ENCODE measurements around the gene ZFP62.

The ZFP62 gene

GRCh38 chr5:180866985-180867384, 5.9 kb upstream of the ZFP62 start:
- DNase-seq (ENCODE audit: low read depth), result no peak
- TF ChIP-seq, protein P1, sequence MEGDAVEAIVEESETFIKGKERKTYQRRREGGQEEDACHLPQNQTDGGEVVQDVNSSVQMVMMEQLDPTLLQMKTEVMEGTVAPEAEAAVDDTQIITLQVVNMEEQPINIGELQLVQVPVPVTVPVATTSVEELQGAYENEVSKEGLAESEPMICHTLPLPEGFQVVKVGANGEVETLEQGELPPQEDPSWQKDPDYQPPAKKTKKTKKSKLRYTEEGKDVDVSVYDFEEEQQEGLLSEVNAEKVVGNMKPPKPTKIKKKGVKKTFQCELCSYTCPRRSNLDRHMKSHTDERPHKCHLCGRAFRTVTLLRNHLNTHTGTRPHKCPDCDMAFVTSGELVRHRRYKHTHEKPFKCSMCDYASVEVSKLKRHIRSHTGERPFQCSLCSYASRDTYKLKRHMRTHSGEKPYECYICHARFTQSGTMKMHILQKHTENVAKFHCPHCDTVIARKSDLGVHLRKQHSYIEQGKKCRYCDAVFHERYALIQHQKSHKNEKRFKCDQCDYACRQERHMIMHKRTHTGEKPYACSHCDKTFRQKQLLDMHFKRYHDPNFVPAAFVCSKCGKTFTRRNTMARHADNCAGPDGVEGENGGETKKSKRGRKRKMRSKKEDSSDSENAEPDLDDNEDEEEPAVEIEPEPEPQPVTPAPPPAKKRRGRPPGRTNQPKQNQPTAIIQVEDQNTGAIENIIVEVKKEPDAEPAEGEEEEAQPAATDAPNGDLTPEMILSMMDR (conservative IDR thresholded peaks at IDR 0.05; ENCODE audit: low read depth, low read length), result no peak
- H3K4me3 ChIP-seq (ENCODE audit: low read depth, low read length), result no peak overlapping the region

- DNase-seq (ENCODE audit: low read depth), result no peak
- H3K4me3 ChIP-seq (ENCODE audit: low read depth, low read length), result no peak overlapping the region
- TF ChIP-seq, protein P1 (conservative IDR thresholded peaks at IDR 0.05; ENCODE audit: low read depth, low read length), result no peak
Measured at GRCh38 chr5:180865981-180866695, 5.1 kb upstream of the ZFP62 start.

DNA sequence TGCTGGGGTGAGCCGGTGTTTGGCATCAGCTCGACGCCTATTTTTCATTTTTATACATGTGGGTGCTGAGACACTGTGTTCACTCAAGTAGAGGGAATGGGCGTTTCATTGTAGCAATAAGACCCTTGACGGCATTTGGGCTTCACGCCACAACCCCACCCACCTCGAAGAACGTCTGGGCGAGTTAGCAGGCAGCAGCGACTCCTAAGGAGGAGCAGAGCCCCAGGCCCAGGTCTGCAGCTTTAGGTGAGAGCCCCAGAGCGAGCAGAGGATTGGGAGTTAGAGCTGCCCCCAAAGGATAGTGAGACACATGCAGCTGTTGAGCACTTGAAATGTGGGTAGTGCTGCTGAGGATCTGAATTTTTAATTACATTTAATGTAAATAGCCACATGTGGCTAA, 1.6 kb upstream of the ZFP62 start:
- TF ChIP-seq, protein P1 (conservative IDR thresholded peaks at IDR 0.05; ENCODE audit: low read depth, low read length), result no peak
- no peak for DNase-seq (ENCODE audit: low read depth)
- no peak overlapping the region for H3K4me3 ChIP-seq (ENCODE audit: low read depth, low read length)

GRCh38 chr5:180860273-180860886, 696 bp downstream of the ZFP62 start:
- TF ChIP-seq, protein P1 (conservative IDR thresholded peaks at IDR 0.05; ENCODE audit: low read depth, low read length), result peak; percentile 11
- H3K4me3 ChIP-seq (ENCODE audit: low read depth, low read length), result peak overlapping the region; percentile 96
- peak; percentile 14 for DNase-seq (ENCODE audit: low read depth)

DNA sequence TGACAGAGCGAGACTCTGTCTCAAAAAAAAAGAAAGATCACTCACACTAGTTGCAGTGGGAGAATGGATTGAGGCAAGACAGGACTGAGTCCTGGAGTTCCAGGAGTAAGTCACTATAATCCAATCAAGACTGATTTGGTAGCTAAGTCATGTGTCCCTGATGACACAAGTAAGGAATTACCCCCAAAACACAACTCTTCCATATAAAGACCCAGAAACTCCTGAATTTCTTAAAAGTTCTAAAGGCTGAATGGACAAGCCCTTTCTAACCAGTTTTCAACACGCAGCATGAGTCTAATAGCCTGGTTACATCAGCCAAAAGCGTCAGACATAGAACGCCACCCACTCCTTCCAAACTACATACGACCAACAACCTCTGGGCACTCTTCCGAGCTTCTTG, 2.5 kb downstream of the ZFP62 start:
- H3K4me3 ChIP-seq (ENCODE audit: low read depth, low read length), result no peak overlapping the region
- TF ChIP-seq, protein P1 (conservative IDR thresholded peaks at IDR 0.05; ENCODE audit: low read depth, low read length), result no peak
- DNase-seq (ENCODE audit: low read depth), result no peak

DNA sequence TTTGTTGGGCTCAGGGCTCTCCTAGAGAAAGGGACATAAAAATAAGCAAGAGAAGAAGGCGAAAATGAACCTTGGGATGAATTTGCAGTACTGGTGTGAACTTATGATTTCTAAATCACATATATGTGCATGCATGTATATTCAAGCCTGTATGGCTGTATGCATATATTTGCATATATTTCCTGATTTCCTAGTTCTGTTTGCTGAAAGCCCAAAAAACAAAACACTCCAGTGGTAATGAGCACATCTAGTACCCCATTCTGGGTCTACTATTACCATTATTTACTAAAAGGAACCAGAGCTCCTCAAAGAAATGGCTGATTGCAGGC, 7.3 kb downstream of the ZFP62 start:
- TF ChIP-seq, protein P1 (conservative IDR thresholded peaks at IDR 0.05; ENCODE audit: low read depth, low read length), result no peak
- no peak overlapping the region for H3K4me3 ChIP-seq (ENCODE audit: low read depth, low read length)
- no peak for DNase-seq (ENCODE audit: low read depth)

Data from choroid plexus epithelial cell (primary cell).